ENCODE results near the gene SRSF2. TPM values are rescaled to one million over a fixed set of nuclear protein-coding genes. Genes with fewer than 3 reads are reported as not detected.
"Not testable (repeated sequence)": the region's sequence is repeated elsewhere in the genome, so short reads cannot be mapped to it uniquely, and the experiment has no call there.

Gene SRSF2
- total and polyA plus RNA-seq, 4 donors, result 136 to 251 (median 193) TPM

DNA sequence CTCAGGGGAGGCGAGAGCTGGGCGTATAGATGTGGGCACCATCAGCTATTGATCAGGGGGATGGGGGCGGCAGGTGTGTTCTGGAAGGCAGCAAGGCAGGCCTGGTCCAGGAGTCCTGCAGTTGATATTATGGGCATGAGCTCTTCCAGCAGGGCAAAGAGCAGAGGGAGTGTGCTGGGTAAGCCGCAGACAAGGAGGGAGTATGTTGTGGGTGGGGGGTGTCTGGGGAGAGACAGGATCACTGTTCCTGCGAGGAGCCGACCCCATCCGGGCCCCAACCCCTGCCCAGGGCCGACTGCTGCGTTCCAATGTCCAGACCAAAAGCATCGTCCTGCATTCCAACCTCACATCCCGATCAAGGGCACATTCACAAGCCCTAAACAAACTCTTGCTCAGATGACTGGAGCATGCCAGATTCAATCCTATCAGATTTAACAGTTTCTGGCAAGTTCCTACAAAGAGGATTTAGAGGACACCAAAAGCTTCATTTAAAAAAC, 35.6 kb downstream of the SRSF2 start:
- DNase-seq, result peak in 1 of 3 donors; percentile 44
- peak overlapping the region in 1 of 2 donors; percentile 32 for H3K9ac ChIP-seq (ENCODE audit: insufficient read depth in 1 of 2, low read length in 2 of 2)
- H3K27me3 ChIP-seq (ENCODE audit: control insufficient read depth in 3 of 3, insufficient read depth in 3 of 3, low read length in 2 of 3), result no peaks in the 10 kb centered on the region
- peak overlapping the region; percentile 87 to 92 for H3K27ac ChIP-seq (ENCODE audit: low read depth in 1 of 2, low read length in 1 of 2)
- 63 to 92% methylated on average over 11 of the region's 11 CpGs for WGBS, 2 donors
- peaks cover 0 to 2% (median 0%) of the 10 kb centered on the region in 4 donors for H3K9me3 ChIP-seq (ENCODE audit: control insufficient read depth in 4 of 4, insufficient read depth in 3 of 4, low read length in 3 of 4)
- no peak for ATAC-seq (ENCODE audit: insufficient read depth, low FRiP score)
- TF ChIP-seq, protein P1, sequence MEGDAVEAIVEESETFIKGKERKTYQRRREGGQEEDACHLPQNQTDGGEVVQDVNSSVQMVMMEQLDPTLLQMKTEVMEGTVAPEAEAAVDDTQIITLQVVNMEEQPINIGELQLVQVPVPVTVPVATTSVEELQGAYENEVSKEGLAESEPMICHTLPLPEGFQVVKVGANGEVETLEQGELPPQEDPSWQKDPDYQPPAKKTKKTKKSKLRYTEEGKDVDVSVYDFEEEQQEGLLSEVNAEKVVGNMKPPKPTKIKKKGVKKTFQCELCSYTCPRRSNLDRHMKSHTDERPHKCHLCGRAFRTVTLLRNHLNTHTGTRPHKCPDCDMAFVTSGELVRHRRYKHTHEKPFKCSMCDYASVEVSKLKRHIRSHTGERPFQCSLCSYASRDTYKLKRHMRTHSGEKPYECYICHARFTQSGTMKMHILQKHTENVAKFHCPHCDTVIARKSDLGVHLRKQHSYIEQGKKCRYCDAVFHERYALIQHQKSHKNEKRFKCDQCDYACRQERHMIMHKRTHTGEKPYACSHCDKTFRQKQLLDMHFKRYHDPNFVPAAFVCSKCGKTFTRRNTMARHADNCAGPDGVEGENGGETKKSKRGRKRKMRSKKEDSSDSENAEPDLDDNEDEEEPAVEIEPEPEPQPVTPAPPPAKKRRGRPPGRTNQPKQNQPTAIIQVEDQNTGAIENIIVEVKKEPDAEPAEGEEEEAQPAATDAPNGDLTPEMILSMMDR (IDR thresholded peaks at IDR 0.05; ENCODE audit: control extremely low read depth, extremely low read depth), result no peak
- peaks cover 0 to 5% (median 0%) of the 10 kb centered on the region in 4 donors for H3K36me3 ChIP-seq (ENCODE audit: control insufficient read depth in 4 of 4, insufficient read depth in 4 of 4, low read length in 4 of 4)
- peaks cover 14 to 39% (median 28%) of the 10 kb centered on the region in 5 donors for H3K4me1 ChIP-seq (ENCODE audit: control insufficient read depth in 5 of 5, insufficient read depth in 5 of 5, low read length in 5 of 5)
- no peak overlapping the region for H3K4me3 ChIP-seq

DNA sequence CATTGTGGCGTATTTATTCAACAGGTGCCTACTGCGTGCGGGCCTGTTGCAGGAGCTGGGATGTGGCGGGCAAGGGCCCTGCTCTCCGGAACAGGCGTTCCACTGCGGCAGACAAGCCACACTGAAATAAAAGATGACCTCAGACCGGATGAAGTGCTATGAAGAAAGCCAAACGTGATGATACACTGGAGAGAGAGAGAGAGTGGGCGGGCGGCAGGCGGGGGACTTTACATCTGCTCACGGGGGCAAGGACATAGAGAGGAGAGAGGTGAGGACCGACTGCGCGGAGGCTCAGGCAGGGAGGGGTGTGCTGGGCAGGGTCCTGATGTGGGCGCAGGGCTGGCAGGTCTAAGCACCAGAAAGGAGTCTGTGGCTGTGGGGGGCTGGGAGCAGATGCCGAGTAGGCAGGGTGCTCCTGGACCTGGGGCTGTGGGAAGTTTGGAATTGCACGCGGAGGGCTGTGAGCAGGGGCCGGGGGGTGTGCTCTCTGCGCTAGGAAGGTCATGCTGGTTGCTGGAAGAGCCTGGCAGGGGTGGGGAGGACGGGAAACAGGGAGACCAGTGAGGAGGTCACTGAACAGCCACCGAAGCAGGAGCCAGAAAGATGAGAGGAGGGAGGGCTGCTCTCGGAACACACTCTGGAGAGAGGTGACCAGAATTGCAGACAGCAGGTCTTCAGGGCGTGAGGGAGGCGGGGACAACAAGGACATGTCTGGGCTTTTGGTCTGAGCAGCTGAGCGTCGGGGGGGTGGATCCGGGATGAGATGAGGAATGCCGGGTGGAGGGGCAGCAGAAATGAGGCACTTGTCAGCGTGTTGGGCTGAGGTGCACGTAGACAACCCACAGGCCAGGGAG, 36.3 kb downstream of the SRSF2 start:
- TF ChIP-seq, protein P1 (IDR thresholded peaks at IDR 0.05; ENCODE audit: control extremely low read depth, extremely low read depth), result no peak
- DNase-seq (peak; percentile 76 to 91 (median 84)), ATAC-seq (ENCODE audit: insufficient read depth, low FRiP score) (peak; percentile 17)
- 46 to 62% methylated on average over 33 of the region's 33 CpGs for WGBS, 2 donors
- H3K9me3 ChIP-seq (ENCODE audit: control insufficient read depth in 4 of 4, insufficient read depth in 3 of 4, low read length in 3 of 4), result no peaks in the 10 kb centered on the region
- peak overlapping the region in 1 of 2 donors; percentile 35 for H3K9ac ChIP-seq (ENCODE audit: insufficient read depth in 1 of 2, low read length in 2 of 2)
- H3K36me3 ChIP-seq (ENCODE audit: control insufficient read depth in 4 of 4, insufficient read depth in 4 of 4, low read length in 4 of 4), result peaks cover 0 to 5% (median 0%) of the 10 kb centered on the region in 4 donors
- H3K4me3 ChIP-seq, result no peak overlapping the region
- H3K4me1 ChIP-seq (ENCODE audit: control insufficient read depth in 5 of 5, insufficient read depth in 5 of 5, low read length in 5 of 5), result peaks cover 18 to 39% (median 28%) of the 10 kb centered on the region in 5 donors
- H3K27ac ChIP-seq (ENCODE audit: low read depth in 1 of 2, low read length in 1 of 2), result peak overlapping the region; percentile 87 to 92
- H3K27me3 ChIP-seq (ENCODE audit: control insufficient read depth in 3 of 3, insufficient read depth in 3 of 3, low read length in 2 of 3), result no peaks in the 10 kb centered on the region

DNA sequence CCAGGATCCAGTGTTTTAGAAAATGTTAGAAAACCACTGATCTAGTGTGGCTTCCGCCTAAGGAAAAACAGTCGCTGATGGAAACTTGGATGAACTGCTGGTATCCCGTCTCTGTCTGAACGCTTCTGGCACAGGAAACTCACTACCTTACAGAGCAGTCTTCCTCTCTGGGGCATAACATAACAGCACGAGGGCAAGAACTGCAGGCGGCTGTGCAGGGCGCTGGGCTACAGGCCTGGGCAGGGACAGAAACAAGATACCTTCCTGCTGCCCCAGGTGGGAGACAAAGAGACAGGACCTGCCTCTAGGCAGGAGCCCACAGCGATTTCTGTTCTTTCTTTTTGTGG, 36.9 kb downstream of the SRSF2 start:
- no peak for ATAC-seq (ENCODE audit: insufficient read depth, low FRiP score)
- WGBS, 2 donors, result 58 to 76% methylated on average over 8 of the region's 8 CpGs
- Histone ChIP-seq H3K4me3 (no peak overlapping the region), H3K9ac (ENCODE audit: insufficient read depth in 1 of 2, low read length in 2 of 2) (peak overlapping the region in 1 of 2 donors; percentile 35), H3K4me1 (ENCODE audit: control insufficient read depth in 5 of 5, insufficient read depth in 5 of 5, low read length in 5 of 5) (peaks cover 18 to 41% (median 29%) of the 10 kb centered on the region in 5 donors), H3K27ac (ENCODE audit: low read depth in 1 of 2, low read length in 1 of 2) (peak overlapping the region; percentile 87 to 92), H3K36me3 (ENCODE audit: control insufficient read depth in 4 of 4, insufficient read depth in 4 of 4, low read length in 4 of 4) (peaks cover 0 to 5% (median 0%) of the 10 kb centered on the region in 4 donors), H3K27me3 (ENCODE audit: control insufficient read depth in 3 of 3, insufficient read depth in 3 of 3, low read length in 2 of 3) (no peaks in the 10 kb centered on the region), H3K9me3 (ENCODE audit: control insufficient read depth in 4 of 4, insufficient read depth in 3 of 4, low read length in 3 of 4) (peaks cover 0 to 2% (median 0%) of the 10 kb centered on the region in 4 donors)
- TF ChIP-seq, protein P1 (IDR thresholded peaks at IDR 0.05; ENCODE audit: control extremely low read depth, extremely low read depth), result no peak
- no peak for DNase-seq

DNA sequence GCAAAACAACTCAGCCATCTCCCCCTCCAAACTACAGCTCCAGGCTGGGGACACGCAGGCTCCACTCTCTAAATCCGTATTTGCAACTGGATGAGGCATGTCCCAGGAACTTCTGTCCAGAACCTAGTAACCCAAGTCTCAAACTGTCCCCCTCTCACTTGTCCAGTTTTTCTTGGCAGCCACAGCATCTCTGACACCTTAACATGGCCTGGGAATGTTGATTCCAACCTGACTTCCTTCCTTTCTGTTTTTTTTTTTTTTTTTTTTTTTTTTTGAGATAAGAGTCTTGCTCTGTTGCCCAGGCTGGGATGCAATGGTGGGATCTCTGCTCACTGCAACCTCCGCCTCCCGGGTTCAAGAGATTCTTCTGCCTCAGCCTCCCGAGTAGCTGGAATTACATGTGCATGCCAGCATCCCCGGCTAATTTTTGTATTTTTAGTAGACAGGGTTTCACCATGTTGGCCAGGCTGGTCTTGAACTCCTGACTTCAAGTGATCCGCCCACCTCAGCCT, 38.6 kb downstream of the SRSF2 start:
- DNase-seq; H3K27me3 ChIP-seq (ENCODE audit: control insufficient read depth in 3 of 3, insufficient read depth in 3 of 3, low read length in 2 of 3); H3K9me3 ChIP-seq (ENCODE audit: control insufficient read depth in 4 of 4, insufficient read depth in 3 of 4, low read length in 3 of 4); ATAC-seq (ENCODE audit: insufficient read depth, low FRiP score); H3K4me3 ChIP-seq; H3K36me3 ChIP-seq (ENCODE audit: control insufficient read depth in 4 of 4, insufficient read depth in 4 of 4, low read length in 4 of 4); H3K9ac ChIP-seq (ENCODE audit: insufficient read depth in 1 of 2, low read length in 2 of 2): not testable (repeated sequence)
- H3K27ac ChIP-seq (ENCODE audit: low read depth in 1 of 2, low read length in 1 of 2), result peak overlapping the region; percentile 0 to 92
- WGBS, 2 donors, result 84 to 91% methylated on average over 7 of the region's 7 CpGs
- H3K4me1 ChIP-seq (ENCODE audit: control insufficient read depth in 5 of 5, insufficient read depth in 5 of 5, low read length in 5 of 5), result peaks cover 18 to 46% (median 31%) of the 10 kb centered on the region in 5 donors

Data from lung (tissue), 12 donors.